HG03025 (cell line): Measurements from ENCODE around the gene GJB5.

Experiments
- ATAC-seq: cut with Tn5 transposase; IDR thresholded peaks from one replicate; pipeline ENCODE4 v1.9.1; 2021; ENCODE audit warnings: mild to moderate bottlenecking, moderate library complexity; ENCODE audit not compliant: unreplicated experiment, low FRiP score

Gene GJB5

DNA sequence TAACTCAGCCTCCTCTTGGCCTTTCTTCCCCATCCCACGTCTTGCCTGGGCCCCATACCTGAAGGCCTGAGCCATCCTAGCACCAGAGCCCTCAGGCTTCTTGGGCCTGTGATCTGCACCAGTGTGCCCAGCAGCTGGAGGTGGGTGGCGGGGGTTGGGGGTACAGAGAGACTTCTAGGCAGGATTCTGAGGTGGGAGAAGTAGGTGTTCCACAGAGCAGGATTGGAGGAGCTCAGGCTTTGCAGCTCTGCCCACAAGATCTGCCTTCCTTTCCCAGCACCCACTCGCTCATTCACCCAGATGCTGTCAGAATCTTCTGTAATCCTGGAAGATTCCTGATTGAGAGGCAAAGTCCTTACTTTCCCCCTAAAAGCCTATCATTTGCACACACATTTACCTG lies 10.0 kb upstream of the GJB5 start:
- ATAC-seq = no peak

DNA sequence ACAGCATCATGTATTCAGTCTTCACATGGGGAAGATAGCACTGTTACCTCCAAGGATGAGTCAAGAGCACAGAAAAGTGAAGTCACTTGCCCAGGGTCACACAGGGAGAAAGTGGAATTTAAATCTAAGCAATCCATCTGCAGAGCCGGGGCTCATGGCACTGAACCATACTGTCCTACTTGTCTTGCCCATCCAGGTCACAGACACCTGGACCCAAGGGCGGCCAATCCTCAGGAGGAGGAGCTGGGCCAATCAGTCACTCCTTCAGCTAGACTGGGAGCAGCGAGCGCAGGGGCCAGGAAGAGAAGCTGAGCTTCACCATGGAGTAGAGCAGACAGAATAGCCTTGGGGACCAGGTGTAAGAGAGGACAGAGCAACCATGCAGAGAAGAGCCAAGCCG lies 9.2 kb upstream of the GJB5 start:
- ATAC-seq = no peak

DNA sequence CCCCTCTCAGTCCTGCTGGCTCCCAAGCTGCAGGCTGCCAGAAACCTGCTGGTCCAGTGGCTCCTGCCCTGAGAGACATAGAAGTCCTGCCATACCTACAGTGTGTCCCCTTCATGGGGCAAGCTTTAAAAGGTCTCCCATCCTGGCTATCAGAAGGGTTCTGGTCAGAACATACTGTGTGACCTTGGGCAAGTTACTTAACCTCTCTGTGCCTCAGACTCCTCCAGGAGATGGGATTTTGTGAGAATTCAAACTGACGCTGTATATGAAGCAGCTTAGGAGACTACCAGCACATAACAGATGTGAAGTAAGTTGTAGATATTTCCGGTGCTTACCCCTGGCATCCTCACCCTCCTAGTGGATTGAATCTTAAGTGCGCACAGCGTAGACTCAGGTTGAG lies 8.7 kb upstream of the GJB5 start:
- no peak for ATAC-seq

DNA sequence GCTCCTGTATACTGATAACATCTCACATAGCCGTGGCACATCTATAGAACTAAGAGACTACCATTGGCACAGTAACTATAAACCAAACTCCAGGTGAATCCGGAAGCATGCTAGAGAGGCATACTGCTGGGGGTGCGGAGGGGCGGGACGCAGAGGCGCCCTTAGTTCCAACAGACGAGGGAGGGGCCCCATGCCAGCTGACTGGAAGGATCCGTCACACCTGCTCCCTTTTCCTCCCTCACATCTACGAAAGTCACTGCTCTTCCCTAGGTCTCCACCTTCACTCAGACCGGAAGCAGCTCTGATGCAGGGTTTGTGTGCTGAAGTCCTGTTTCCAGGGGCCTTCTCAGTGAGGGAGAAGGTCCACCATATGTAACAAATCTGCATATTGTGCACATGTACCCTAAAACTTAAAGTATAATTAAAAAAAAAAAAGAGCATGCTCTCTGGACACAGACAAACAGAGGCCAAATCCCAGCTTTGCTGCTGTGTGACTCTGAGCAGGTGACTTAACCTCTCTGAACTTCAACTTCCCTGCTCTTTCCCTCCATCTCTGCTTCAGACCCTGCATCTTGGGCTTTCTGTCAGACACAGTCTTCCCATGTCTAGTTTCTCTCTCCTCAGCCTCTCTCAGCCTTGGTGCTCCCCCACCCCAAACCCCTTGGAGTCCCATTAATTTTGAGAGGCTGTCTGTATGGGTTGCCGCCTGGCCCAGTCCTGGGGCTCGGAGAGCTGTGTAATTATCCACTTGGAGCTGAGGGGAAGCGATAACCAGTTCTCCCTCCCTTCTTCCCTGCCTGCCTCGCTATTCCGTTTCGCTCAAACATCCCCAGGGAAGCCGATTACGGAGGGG lies 7.8 kb upstream of the GJB5 start:
- ATAC-seq = no peak

DNA sequence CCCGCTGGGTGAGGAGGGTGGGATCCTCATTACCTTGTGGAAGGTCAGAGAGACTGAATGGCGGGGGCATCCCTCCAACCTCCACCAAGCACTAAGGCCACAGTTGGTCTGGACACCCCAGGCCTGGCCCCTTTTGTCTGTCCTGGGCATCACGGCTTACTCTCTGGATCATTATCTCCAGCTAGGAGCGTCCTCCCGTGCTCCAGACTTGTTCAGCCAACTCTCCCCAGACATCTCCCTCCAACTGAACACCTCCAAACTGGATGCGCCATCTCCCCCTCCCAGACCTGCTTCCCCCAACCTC lies 7.3 kb upstream of the GJB5 start:
- ATAC-seq = no peak

DNA sequence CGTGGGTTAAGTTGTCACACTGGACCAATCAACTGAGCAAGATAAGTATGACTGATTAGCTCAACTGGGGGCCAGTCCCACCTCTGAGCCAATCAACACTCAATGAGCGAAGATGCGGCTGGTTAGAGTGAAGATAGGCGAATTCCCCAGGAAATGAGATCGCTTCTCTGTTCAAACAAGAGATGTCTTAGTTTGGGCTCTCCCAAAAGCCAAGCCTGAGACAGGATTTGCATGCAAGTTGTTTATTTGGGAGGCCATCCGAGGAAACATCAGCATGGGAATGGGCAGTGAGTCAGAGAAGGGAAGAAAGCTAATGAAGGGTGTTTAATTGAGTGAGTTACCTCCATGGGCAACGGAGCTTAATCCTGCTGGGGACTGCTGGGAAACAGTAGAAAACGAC lies 4.9 kb upstream of the GJB5 start:
- no peak for ATAC-seq

DNA sequence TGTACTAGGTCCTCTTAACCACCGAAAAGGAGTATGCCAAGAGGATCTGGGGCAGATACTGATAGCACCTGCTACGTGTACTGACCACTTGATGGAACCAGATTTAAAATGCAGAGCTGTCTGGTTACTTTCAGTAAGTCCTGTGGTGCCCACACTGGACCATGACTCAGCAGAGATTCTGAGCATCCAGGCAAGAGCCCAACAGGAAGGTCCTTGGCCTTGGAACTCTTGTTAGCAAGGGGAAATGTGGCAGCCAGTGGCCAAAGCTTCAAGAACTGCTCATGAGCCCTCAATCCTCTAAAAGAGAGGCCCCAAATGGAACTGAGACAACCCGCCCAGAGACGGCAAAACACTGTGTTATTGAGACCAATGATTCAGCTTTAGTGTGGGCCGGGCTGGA lies 4.2 kb upstream of the GJB5 start:
- ATAC-seq = no peak

DNA sequence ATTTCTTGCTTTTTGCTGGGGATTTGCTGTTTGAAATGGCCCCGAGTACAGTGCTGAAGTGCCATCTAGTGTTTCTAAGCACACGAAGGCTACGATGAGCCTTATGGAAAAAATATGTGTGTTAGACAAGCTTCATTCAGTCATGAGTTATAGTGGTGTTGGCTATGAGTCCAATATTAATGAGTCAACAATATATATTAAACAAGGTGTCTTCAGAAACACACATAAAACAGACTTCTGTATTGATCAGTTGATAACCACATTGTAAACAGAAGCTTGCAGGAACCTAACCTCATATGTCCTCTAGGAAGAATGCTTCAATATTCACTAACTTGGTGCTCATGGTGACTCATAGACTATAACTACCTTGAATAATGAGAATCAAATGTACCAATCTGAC lies 1.7 kb upstream of the GJB5 start:
- ATAC-seq = no peak

DNA sequence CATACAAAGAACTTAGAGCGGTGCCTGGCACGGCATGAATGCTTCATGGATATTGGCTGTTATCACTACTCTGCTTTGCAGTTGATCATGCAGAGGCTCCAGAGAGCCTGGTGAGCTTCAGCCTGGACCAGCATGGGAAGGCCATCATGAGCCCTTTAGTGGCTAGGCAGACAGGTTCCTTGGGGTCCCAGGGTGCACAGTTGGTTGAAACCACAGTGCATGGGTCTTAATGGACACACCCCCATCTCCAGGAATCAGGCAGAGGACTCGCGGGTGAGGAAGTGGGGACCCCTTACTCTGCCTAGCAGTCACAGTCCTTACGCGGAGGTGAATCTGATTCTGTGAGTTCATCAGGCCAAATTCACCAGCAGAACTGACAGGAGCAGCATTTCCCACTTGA lies 1.1 kb downstream of the GJB5 start:
- ATAC-seq = no peak

DNA sequence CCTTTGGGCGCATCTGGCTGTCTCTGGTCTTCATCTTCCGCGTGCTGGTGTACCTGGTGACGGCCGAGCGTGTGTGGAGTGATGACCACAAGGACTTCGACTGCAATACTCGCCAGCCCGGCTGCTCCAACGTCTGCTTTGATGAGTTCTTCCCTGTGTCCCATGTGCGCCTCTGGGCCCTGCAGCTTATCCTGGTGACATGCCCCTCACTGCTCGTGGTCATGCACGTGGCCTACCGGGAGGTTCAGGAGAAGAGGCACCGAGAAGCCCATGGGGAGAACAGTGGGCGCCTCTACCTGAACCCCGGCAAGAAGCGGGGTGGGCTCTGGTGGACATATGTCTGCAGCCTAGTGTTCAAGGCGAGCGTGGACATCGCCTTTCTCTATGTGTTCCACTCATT lies 2.5 kb downstream of the GJB5 start:
- ATAC-seq = no peak

DNA sequence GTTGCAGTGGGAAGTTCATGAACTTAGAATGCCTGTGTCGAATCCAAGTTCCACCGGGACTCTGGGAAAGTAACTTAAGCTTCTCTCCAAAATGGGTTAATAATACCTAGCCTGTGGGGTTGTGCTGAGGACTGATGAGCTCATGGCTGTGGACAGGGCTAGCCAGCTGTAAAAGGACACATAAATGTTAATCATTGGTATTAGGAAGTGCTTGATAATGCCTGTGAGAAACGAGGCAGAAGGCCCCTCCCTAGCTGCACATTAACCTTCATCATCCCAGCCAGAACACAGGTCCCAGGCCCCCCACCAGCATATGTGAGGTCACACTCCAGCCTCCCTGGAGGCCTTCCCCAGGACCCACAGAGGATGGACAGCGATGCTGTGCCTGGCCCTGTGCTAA lies 3.9 kb downstream of the GJB5 start:
- no peak for ATAC-seq

DNA sequence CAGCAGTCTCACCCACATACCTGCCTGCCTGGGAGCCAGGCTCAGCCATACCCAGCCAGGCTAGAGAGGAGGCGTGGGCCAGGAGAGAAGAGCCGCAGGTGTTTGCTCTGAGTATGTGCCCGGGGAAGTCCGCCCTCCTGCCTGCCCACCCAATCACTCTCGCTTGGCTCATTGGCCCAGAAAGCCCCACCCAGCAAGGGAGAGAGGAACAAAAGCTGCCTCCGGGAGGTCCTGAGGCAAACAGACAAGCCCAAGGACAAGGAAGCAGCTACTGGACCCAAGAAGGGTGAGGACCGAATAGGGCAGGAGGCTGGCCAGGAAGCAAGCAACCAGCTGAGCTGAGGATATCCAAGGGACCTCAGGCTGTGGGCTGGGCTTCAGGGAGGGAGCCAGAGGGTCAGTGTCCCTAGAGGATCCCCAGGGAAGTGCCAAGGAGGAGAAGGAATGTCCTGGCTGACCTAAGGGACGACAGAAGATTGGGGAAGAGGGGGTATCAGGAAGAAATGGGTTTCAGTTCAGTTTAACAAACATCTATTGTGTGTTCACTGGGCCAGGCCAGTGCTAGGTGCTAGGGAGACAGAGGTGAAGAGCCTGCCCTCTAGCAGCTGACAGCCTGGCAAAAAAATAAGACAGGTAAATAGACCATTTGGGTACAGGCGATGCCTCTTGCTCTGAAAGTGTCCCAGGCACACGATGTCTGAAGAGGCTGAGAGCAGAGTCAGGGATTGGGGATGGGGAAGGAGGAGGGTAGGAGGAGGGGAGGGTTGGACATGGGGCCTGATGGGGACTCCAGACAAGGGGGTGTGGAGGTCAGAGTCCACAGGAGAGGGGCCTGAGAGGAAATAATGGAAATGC lies 4.9 kb downstream of the GJB5 start, which contains the start of gene GJB4:
TSS of gene GJB4 (plus strand) at position 238 of the 855 bp plus-strand sequence. CDS start 1,515 bp downstream, outside the sequence.
- ATAC-seq = no peak

DNA sequence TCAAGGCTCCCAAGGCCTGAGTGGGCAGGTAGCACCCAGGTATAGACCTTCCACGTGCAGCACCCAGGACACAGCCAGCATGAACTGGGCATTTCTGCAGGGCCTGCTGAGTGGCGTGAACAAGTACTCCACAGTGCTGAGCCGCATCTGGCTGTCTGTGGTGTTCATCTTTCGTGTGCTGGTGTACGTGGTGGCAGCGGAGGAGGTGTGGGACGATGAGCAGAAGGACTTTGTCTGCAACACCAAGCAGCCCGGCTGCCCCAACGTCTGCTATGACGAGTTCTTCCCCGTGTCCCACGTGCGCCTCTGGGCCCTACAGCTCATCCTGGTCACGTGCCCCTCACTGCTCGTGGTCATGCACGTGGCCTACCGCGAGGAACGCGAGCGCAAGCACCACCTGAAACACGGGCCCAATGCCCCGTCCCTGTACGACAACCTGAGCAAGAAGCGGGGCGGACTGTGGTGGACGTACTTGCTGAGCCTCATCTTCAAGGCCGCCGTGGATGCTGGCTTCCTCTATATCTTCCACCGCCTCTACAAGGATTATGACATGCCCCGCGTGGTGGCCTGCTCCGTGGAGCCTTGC lies 6.4 kb downstream of the GJB5 start:
- ATAC-seq = no peak

DNA sequence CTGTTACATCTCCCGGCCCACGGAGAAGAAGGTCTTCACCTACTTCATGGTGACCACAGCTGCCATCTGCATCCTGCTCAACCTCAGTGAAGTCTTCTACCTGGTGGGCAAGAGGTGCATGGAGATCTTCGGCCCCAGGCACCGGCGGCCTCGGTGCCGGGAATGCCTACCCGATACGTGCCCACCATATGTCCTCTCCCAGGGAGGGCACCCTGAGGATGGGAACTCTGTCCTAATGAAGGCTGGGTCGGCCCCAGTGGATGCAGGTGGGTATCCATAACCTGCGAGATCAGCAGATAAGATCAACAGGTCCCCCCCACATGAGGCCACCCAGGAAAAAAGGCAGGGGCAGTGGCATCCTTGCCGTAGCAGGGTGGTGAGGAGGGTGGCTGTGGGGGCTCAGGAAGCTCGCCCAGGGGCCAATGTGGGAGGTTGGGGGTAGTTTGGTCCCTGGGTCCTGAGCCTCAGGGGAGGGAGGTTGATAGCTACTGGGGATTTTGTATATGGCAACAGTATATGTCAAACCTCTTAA lies 7.0 kb downstream of the GJB5 start:
- ATAC-seq = no peak

DNA sequence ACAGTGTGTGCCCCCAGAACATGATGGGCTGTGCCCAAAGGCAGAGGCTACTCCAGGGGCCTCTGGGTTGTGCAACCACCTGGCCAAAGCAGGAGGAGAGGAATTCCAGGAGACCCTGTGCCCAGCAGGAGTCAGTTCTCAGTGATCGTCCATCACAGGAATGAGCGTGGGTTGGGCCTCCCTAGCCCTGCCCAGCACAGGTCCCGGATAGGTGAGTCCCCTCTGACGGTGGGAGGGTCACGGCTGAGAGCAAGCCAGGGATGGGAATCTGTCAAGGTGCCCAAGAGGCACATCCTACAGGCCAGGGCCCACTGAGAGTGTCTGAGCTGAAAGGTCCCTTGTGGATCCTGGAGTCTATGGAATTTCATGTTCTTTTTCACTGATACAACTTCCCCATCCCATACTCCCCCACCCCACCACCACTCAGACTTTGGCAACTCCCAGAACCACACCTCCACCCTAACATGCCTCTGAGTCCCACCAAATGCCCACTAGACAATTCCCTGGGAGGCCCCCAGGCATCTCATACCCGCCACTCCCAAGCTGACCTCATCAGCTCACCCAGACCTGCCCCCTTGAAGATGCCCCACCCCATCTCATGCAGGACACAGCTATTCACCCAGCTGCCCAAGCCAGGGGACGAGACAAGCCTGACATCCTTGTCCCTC lies 7.8 kb downstream of the GJB5 start:
- no peak for ATAC-seq

DNA sequence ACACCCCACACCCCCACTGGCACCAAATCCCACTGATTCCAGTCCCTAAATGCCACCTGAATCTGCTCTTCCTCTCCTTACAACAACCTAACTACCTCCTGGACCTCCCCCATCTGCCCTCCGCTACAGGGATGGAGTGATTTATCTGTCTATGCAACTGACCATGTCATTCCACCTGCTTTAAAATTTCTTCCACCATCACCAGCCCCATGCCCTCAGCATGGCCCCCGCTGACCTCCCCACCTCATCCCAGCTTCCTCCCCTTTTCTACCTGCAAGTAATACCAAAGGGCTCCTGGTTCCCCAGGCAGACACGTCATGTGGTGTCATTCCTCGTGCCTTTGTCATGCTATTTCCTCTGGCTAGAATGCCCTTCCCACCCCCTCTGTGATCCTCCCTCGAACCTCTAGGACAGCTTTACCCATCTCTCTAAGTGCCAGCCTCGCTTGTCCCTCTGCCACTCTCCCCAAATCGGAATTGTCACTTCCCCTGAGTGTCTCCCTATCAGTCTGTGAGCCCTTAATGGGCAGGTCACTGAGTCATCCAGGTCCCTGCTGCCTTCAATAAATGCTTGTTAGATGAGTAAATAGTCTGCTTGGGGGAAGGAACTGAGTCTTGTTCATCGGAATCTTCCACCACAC lies 8.4 kb downstream of the GJB5 start:
- no peak for ATAC-seq

DNA sequence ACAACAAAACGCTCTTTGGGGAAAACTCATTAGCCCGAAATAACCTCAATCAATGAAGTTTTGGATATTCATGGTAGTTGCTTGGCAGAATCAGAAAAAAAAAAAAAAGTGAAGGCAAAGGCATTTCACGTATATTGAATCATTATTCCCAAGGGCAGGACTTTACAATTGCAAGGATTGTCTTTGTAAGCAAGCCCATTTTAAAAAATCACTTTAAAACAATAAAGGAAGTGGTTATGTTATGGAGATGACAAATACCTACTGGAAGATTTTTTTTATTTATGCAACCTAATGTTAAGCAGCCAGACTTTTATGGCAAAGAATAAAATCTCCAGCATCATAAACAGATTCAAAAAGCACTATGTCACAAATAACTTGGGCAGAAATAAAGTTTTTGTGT lies 14.0 kb downstream of the GJB5 start:
- ATAC-seq = no peak

DNA sequence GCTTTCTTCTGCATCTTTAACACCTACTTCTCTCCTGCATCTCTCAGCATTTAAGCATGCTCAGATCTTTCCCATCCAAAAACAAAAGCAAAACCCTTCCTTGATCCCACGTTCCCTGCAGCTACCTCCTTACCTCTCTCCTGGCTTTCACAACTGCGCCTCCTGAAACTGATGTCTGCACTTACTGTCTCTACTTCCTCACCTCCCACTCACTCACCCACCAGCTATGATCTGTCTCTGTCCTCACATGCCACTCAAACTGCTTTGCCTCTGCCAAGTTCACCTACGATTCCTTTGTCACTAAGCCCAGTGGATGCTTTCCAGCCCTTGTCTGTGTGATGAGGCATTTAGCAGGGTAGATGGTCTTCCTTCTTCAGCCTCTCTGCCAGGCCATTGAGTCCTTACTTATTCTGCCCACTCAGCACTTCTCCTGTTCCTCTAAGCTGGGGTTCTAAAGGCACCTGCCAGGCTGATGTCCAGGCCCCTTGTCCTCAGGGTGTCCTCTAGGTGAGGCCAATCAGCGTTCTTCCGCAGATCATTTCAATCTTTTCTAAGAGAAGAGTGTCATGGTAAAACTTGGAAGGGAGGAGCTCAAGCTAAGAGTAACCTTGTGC lies 16.2 kb downstream of the GJB5 start:
- no peak for ATAC-seq

DNA sequence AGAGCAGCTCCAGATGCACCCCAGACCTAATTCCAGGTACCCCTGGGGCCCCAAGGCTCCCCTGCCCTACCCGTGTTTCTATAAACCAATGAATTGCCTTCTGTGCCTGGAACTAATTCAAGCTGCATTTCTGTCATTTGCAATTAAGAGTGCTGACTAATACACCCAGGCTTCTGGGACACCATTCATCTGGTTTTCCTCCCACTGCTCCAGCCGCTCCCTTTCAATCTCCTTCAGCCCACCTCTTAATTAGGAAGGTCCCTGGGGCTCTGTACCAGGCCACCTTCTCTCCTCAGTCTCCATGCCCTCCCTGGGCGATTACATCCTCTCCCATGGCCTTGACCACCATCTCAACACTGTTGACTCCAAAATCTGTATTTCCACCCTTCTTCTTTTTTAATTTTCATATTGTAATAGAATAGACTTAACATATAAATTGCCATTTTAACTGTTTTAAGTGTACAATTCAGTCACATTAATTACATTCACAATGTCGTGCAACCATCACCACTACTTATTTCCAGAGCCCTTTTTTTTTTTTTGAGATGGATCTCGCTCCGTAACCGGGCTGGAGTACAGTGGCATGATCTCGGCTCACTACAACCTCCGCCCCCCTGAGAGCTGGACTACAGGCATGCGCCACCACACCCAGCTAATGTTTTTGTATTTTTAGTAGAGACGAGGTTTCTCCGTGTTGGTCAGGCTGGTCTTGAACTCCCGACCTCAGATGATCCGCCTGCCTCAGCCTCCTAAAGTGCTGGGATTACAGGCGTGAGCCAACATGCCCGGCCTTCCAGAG lies 16.9 kb downstream of the GJB5 start:
- no peak for ATAC-seq
